ENCODE results near the gene TXNDC16.
"Not testable (repeated sequence)": the region's sequence is repeated elsewhere in the genome, so short reads cannot be mapped to it uniquely, and the experiment has no call there.

DNA sequence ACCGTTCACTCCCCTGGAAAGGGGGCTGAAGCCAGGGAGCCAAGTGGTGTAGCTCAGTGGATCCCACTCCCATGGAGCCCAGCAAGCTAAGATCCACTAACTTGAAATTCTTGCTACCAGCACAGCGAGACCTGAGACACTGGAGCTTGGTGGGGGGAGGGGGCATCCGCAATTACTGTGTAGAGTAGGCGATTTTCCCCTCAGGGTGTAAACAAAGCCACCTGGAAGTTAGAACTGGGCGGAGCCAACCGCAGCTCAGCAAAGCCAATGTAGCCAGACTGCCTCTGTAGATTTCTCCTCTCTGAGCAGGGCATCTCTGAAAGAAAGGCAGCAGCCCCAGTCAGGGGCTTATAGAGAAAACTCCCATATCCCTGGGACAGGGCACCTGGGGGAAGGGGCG lies 16.1 kb upstream of the TXNDC16 start:
- not testable (repeated sequence) for TF ChIP-seq POLR2AphosphoS5, POLR2A (IDR thresholded peaks at IDR 0.05)

Measured in spleen (tissue), 3 donors.